GM12872 (cell line): ENCODE measurements around the gene KRT33A.

Experiments used
- TF ChIP-seq, protein P1 (sequence below): IDR thresholded peaks from 3 replicates; pipeline ENCODE4 v1.5.1; 2011; ENCODE audit warnings: low read depth, mild to moderate bottlenecking, low read length, moderate library complexity; ENCODE audit not compliant: insufficient read depth

The KRT33A gene

DNA sequence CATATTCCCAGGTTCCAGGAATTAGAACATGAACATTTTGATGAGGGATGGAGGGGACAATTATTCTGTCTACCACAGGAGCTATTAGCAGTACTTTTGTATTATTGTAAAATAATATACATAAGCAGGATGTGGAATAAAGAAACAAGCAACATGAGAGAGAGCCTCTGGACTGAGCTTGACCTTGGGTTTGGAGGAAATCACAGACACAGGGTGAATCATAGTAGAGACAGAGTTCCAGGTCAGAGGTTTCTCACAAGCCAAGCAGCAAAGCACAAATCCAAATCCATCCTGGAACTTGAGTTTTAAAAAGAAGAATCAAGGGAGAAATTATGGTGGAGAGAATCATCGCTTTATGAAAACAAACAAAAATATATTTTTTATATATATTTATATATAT, 41.6 kb upstream of the KRT33A start:
- TF ChIP-seq, protein P1, sequence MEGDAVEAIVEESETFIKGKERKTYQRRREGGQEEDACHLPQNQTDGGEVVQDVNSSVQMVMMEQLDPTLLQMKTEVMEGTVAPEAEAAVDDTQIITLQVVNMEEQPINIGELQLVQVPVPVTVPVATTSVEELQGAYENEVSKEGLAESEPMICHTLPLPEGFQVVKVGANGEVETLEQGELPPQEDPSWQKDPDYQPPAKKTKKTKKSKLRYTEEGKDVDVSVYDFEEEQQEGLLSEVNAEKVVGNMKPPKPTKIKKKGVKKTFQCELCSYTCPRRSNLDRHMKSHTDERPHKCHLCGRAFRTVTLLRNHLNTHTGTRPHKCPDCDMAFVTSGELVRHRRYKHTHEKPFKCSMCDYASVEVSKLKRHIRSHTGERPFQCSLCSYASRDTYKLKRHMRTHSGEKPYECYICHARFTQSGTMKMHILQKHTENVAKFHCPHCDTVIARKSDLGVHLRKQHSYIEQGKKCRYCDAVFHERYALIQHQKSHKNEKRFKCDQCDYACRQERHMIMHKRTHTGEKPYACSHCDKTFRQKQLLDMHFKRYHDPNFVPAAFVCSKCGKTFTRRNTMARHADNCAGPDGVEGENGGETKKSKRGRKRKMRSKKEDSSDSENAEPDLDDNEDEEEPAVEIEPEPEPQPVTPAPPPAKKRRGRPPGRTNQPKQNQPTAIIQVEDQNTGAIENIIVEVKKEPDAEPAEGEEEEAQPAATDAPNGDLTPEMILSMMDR: no peak

DNA sequence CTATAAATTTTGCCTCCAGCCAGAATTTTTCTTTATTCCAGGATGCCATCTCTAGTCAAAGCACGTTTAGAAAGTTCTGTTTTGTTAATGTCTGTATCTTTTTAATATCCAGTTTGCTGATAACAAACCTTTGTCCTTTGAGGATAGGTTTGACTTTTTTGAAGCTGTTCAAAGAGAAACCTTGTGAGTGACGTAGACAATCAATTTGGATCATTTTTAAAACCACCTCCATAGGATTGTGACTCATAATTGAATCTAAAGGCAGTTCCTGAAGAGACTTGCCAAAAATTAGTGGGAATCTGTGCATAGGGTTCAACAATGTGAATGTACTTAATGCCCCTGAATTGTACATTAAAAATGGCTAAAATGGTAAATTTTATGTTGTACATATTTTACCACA, 40.9 kb upstream of the KRT33A start:
- TF ChIP-seq, protein P1: no peak

DNA sequence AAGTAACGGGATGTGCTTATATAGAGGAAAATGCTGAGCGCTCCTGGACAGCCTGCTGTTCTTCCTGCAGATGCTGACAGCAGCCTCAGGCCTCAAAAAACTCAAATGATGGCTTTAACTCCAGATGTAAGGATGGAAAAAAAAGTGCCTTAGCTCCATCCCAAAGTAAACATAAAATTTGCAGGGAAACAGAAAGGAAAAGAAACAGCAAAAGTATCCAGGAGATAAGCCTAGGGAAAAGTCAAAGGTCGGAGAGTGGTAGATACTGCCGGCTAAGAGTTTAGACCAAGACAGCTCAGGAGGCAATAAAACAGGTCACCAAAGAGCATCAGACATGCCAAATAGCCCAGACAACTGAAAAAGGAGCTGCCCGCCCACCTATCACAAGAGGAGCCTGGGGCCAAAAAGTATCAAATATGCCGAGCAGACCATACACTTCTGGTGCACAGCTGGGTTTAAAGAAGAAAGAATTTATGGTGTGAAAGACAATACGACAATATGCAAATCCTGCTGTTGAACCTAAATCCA, 39.8 kb upstream of the KRT33A start:
- TF ChIP-seq, protein P1: no peak

DNA sequence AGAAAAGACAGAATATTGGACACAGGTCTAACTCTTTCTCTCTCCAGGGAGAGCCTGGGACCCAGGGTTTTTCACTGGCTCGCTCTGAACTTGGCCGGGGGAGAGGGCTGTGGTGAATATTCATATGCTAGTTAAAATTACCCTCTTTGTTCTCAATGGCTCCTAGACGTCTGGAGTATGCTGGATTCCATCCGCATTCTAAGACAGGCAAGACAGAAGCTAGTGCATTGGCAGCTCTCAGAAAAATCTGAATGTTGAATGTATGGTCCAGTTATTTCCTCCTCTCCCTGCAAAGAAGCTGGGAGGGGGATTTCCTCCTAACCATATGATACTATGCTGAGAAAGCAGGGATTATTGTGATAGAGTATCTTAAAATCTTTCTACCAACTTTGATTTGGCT, 37.0 kb upstream of the KRT33A start:
- TF ChIP-seq, protein P1: no peak

DNA sequence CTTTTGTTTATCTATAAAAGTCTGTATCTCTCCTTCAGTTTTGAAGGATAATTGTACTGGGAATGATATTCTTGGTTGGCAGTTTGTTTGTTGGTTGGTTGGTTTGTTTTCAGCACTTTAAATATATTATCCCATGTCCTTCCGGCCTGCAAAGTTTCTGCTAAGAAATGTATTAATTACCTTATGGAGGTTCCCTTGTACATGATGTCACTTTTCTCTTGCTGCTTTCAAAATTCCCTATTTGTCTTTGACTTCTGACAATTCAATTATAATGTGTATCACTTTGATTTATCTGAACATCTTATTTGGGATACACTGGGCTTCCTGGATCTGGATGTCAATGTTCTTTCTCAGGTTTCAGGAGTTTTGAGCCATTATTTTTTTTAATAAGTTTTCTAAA, 35.6 kb upstream of the KRT33A start:
- TF ChIP-seq, protein P1: no peak

DNA sequence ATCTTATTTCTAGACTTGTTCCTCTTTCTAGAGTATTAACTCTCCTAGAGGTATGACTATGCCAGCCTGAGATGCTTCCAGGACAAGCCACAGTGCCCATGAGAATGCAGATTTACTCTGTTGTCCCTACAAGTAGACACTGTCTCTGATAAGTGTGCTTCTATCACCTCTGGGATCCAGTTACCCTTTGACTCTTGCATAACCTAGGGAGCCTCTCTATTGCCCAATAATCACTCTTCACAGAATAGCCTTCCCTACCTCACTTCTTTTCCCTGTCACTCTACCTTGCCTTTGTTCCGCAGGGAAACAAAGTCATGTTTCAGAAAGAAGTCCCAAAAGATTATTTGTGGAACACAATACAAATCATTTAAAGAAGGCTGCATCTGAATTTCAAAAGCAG, 33.1 kb upstream of the KRT33A start:
- TF ChIP-seq, protein P1: no peak

DNA sequence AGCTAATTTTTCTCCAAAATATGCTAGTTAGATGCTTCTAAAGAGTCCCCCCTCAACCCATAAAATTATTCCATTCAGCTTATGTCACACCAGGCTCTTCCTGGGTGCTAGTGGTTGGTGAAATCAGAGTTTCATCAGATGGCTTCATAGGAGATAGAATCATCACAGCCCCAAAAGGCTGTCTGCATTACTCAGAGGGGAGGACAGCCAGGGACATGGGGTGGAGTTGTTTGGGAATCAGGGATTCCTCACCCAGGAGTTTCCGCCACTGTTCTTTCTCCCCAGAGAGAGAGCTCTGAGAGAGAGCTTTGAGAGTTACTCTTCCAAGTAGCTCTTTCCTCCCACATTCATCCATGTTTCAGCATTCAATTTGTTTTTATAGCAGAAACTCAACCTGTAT, 31.8 kb upstream of the KRT33A start:
- TF ChIP-seq, protein P1: no peak
